HG02840 (cell line): ENCODE measurements around the gene RUNDC3A.

Source experiments
- ATAC-seq: cut with Tn5 transposase; IDR thresholded peaks from one replicate; pipeline ENCODE4 v1.9.1; 2021; ENCODE audit warnings: mild to moderate bottlenecking, moderate library complexity, moderate number of reproducible peaks; ENCODE audit not compliant: unreplicated experiment, low FRiP score

Gene RUNDC3A

GRCh38 chr17:44282264-44282663, 26.1 kb upstream of the RUNDC3A start:
- no peak for ATAC-seq

GRCh38 chr17:44283344-44284023, 24.9 kb upstream of the RUNDC3A start:
- no peak for ATAC-seq

GRCh38 chr17:44284024-44284400, 24.4 kb upstream of the RUNDC3A start:
- ATAC-seq, result no peak

GRCh38 chr17:44287651-44288050, 20.8 kb upstream of the RUNDC3A start:
- no peak for ATAC-seq

- ATAC-seq, result no peak
Observed at GRCh38 chr17:44293509-44294226, 14.7 kb upstream of the RUNDC3A start.

GRCh38 chr17:44297975-44298374, 10.4 kb upstream of the RUNDC3A start:
- ATAC-seq, result no peak

- ATAC-seq, result no peak
Observed at GRCh38 chr17:44304651-44305050, 3.8 kb upstream of the RUNDC3A start.

- ATAC-seq, result no peak
Observed at GRCh38 chr17:44307387-44308186, 814 bp upstream of the RUNDC3A start.

- no peak for ATAC-seq
Observed at GRCh38 chr17:44308865-44309264, 464 bp downstream of the RUNDC3A start.

- no peak for ATAC-seq
Observed at GRCh38 chr17:44309472-44309871, 1.1 kb downstream of the RUNDC3A start.

GRCh38 chr17:44310188-44310587, 1.8 kb downstream of the RUNDC3A start:
- no peak for ATAC-seq

- no peak for ATAC-seq
Observed at GRCh38 chr17:44310609-44311376, 2.4 kb downstream of the RUNDC3A start.

GRCh38 chr17:44311562-44312181, 3.3 kb downstream of the RUNDC3A start:
- no peak for ATAC-seq

GRCh38 chr17:44312396-44313104, 4.1 kb downstream of the RUNDC3A start:
- no peak for ATAC-seq

- no peak for ATAC-seq
Observed at GRCh38 chr17:44314031-44314430, 5.6 kb downstream of the RUNDC3A start.

GRCh38 chr17:44314524-44314868, 6.1 kb downstream of the RUNDC3A start:
- no peak for ATAC-seq

GRCh38 chr17:44314869-44315661, 6.7 kb downstream of the RUNDC3A start:
- no peak for ATAC-seq

- ATAC-seq, result no peak
Observed at GRCh38 chr17:44315760-44316731, 7.6 kb downstream of the RUNDC3A start.
